ENCODE results near the gene P2RX3.

DNA sequence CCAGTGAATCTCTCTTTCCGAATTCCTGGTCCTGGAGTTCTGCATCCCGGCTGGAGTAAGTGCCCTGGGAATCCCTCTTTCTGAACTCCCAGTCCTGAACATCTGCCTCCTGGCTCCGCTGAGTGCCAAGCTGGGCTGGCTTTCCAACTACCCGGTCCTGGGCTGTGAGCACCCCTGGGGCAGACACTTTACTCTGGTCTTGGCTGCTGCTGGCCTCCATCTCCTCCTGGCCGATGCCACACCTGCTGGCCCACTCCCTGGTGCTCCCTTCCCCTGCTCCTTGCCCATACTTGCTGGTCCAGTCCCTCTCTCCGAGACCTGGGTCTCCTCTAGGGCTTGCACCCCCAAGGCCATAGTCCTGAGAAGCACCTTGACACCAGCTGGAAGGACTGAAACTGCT is 28.1 kb upstream of the P2RX3 start:
- no peak for TF ChIP-seq SIN3A (IDR thresholded peaks at IDR 0.05; ENCODE audit: borderline replicate concordance, insufficient read depth, low read length)
- TF ChIP-seq POLR2AphosphoS5 (IDR thresholded peaks at IDR 0.05; ENCODE audit: low read depth, low read length) = no peak
- TF ChIP-seq TAF1 (IDR thresholded peaks at IDR 0.05; ENCODE audit: borderline replicate concordance, insufficient read depth, low read length) = no peak

Data from PFSK-1 (cell line).